ENCODE data around the gene PHETA2. TPM values are rescaled to one million over a fixed set of nuclear protein-coding genes. Genes with fewer than 3 reads are reported as not detected.
"Not testable (repeated sequence)": the region's sequence is repeated elsewhere in the genome, so short reads cannot be mapped to it uniquely, and the experiment has no call there.

The PHETA2 gene
- total RNA-seq, 2 donors from 2014 or later: 12.9 to 13.9 TPM

DNA sequence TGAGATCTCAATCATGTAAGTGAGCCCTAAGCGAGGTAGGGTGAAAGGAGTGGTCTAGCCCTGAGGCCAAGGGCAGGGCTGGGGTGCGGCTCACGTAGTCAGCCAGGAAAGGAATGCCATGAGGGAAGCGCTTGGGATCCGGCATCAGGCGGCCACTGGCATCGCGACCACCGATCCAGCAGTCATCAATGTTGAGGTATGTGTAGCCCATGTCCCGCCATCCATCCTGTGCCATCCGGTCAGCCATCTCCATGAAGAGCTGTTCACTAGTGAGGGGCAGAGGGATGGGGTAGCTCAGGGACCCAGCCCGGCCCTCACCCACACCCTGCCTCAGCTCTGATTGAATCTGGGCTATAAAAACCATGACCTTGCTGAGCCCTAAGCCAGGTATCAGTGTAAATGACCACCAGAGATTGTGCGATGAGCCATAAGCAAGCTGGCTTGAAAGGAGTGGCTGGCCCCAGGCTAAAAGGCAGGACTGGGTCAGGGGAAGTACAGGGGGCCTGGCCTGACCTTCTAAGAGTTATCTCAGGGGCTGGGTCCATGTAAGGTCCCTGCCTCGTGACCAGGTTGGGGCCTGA, 6.3 kb upstream of the PHETA2 start:
- intact Hi-C loops (cut with DNase I, micrococcal nuclease): no loop called here
- DNase-seq: no peak

DNA sequence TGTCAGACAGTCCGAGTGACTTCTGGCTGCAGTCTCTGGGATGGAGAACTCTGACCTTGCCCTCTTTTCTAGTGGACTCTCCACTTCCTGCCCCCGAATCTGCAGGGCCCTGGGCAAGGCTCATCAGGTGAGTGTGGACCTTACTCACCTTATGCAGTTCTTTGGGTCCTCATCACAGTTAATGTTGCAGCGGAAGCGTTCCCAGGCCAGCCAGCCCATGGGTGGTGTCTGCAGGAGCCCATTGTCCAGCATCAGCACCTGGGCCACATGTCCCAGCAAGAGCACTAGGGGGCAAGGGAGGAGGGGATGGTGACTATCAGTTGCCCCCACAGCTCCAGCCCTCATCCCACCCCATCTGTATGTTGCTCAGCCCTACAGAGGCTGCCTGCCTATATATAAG, 5.8 kb upstream of the PHETA2 start:
- no peak for DNase-seq
- ATAC-seq: no peak

More for the DNA sequence above, 6.3 kb upstream of the PHETA2 start:
- no peak for ATAC-seq

DNA sequence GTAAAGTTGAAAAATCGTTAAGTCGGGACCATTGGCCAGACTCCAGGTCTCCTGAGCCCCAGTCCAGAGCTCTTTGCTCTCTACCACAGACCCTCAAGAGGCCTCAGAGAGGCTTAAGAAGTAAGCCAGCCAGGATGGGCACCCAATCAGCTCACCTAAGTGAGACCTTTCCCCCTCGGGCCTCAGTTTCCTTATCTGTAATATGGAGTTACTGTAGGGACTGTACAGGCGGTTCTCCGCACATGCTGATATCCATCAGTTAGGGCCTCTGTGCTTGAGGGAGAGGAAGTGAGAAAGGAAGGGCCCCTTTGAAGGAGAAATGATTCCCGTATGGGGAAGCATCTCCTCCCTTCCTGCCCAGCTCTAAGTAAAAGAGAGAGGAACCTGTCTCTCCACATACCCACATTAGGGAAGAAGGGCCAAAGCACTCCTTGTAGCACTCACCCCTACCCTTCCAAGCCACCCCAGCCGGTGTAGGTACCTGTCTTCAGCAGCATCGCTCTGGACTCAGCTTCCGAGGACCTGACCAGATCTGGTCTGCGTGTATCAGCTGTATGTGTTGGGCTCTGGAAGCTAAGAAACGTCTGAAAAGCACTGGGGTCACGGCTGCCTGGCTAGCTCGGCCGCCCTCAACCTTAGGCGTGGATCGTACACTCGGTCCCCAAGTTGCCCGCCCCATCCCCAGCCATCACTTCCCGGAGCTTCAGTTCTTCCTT, 4.1 kb upstream of the PHETA2 start:
- DNase-seq (no peak), ATAC-seq (no peak)
- intact Hi-C loops (cut with DNase I, micrococcal nuclease): no loop called here

More for the DNA sequence above, 5.8 kb upstream of the PHETA2 start:
- intact Hi-C loops (cut with DNase I, micrococcal nuclease): no loop called here

DNA sequence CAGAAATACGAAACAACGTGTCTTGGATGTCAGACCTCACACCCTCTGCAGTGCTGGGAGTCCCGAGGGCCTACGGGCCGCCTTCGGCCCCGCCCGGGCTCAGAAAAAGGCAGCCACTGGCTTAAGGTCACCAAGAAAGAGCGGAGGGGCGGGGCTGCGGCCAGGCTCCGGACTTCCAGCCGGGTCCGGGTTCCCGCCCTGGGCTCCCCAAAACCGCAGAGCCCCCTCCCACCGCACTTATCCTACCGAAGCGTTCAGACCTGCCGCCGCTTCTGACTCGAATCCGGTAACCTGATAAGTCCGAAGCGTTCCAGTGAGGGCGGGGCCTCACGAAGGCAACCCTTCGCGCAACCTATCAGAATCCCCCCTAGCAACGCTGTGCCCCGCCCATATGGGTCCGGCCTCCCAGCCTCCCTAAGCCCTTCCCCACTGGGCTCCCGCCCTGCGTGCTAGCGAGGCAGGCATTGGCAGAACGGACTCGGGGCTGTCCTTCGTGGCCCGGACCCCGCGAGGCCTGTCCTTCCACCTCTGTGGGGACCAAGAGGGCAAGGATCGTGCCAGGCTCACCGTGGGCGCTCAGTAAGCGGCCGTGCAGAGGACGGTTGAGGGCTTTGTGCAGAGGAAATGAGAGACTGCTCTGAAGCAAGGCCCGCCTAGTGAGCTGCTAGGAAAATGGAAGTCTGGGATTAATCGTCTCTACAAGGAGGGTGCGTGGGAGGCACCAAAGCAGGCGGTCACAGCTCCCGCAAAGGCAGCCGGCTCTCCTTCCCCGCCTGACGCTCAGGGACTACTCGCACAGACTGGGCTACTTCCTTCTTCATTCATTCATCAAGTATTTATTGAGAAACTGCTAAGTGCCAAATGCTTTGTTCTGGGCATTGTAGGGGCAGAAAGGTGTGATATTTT, 3.3 kb upstream of the PHETA2 start, which contains the start of gene NAGA:
NAGA (minus strand) TSS at position 296 of the 906 bp plus-strand sequence. CDS start 515 bp downstream, outside the sequence.
- ATAC-seq (peak; percentile 92), DNase-seq (peak; percentile 97 to 99)
- intact Hi-C loops (cut with DNase I, micrococcal nuclease): no loop called here

DNA sequence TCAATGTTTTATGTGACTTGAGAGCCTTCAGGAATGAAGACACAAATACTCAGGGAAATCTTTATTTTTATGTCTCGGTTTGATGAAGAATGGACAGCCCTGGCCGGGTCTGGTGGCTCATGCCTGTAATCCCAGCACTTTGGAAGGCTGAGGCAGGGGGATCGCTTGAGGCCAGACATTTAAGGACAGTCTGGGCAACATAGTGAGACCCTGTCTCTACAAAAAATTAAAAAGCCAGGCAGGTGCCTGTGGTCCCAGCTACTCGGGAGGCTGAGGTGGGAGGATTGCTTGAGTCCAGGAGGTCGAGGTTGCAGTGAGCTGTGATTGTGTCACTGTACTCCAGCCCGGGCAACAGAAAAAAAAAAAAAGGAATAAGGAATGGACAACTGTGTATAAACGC, 2.5 kb upstream of the PHETA2 start:
- ATAC-seq; intact Hi-C loops (cut with DNase I, micrococcal nuclease); DNase-seq: not testable (repeated sequence)

DNA sequence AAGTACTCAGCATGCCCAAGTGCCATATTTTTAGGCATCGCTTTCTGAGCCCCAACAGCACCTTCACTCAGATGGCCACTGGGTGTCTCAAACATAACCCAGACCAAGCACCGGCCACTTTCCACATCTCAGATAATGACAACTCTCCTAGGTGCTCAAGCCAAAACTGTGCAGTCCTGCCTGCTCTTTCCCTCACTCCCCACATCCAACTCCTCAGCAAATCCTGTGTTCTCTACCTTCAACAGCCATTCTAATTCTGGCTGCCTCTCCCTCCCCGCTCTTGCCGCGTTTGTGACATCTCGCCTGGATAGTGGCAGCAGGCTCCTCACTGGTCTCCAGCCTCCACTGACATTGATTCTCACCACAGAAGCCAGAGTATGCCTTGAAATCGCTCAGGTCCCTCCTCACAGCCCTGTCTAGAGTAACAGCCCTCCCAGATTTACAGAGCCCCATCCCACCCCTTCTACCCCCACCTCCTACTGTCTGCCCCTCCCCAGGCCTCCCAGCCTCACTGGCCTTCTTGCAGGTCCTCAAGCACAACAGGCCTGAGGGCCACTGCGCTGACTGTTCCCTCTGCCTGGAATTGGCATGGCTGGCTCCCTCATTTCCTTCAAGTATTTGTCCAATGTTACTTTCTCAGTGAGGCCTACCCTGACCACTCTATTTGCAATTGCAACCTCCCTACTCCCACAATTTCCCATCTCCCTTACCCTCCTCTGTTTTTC, 1.3 kb upstream of the PHETA2 start:
- ATAC-seq (no peak), DNase-seq (no peak)
- intact Hi-C loops (cut with DNase I, micrococcal nuclease): no loop called here

DNA sequence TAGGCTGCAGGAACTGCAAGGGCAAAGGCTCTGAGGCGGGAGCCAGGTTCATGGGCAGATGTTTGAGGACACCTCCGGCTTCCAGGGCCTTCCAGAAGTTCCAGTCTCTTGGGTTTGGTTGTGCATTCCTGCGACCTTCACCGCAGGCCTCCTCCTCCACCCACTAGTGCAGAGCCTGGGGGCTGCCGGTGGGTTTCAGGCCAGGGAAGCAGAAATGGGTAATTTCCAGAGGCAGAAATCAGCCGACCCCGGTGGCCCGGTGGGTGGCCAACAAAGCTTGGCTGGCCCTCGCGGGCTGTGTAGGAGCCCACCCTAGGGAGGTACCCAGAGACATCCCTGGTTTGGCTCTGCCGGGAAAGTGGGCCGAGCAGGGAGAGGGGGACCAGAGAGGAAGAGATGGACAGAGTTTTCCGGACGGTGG, 417 bp upstream of the PHETA2 start:
- DNase-seq: no peak
- intact Hi-C loops (cut with DNase I, micrococcal nuclease): no loop called here
- no peak for ATAC-seq

DNA sequence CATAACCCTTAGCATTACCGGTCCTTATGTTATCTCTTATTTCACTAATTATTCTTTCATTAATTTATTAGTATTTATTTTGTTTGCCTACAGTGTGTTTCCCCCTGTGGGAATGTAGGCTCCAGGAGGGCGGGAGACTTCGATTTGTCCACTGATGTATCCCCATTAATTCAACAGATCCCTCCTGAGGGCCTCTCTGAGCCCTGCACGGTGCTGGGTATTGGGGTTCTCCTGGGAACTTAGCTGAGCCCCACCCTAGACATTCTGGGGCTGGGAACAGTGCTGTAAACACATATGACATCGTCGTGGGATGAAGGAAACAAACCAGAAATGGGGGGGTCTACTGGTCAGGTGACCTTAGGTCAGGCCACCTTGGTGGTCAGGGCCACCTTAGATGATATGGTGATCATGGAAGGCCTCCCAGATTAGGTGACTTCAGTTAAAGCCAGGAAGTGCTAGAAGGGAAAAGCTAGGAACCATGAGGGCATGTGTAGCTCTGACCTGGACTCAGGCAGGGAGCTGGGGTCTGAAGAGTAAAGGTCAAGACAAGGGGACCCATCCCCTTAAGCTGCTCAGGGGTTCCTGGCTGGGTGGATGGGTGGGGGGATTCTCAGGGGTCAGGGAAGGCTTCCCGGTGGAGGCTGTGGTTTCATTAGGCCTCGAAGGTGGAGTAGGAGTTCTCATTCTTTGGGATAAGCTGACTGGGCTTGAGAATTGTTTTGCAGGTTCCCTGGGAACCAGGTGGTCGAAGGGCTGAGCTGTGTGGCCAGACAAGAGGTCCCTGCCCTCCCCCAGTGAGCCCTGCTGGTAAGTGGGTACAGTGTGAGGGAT, 1.0 kb downstream of the PHETA2 start:
- DNase-seq: no peak

DNA sequence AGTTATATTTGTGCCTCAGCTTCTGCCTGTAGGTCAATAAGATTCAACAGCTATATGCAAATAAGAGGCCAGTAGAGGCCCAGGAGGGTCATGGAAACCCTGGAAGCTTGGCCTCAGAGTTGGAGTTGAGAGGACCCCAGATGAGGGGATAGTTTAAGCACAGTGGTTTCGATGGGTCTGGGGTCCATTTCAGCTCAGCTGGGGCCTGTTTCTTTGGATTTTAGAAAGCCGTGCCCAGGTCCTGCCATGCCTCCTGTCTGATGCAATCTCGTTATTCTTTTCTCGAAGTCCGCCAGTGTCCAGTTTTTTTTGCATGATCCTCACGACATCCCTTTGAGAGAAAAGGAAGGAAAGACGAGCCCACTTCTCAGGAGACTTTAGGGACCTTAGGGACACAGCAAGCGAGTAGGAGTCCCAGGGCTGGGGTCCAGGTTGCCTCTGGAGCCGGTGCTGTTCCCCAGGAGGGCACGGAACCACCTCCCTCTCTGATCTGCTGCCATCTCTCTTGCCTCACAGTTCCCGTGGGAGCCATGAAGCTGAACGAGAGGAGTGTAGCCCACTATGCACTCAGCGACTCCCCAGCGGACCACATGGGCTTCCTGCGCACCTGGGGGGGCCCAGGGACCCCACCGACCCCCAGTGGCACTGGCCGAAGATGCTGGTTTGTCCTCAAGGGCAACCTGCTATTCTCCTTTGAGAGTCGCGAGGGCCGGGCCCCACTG, 2.9 kb downstream of the PHETA2 start:
- ATAC-seq (no peak), DNase-seq (no peak)
- intact Hi-C loops (cut with DNase I, micrococcal nuclease): no loop called here

More for the DNA sequence above, 1.0 kb downstream of the PHETA2 start:
- intact Hi-C loops (cut with DNase I, micrococcal nuclease): no loop called here
- ATAC-seq: no peak

DNA sequence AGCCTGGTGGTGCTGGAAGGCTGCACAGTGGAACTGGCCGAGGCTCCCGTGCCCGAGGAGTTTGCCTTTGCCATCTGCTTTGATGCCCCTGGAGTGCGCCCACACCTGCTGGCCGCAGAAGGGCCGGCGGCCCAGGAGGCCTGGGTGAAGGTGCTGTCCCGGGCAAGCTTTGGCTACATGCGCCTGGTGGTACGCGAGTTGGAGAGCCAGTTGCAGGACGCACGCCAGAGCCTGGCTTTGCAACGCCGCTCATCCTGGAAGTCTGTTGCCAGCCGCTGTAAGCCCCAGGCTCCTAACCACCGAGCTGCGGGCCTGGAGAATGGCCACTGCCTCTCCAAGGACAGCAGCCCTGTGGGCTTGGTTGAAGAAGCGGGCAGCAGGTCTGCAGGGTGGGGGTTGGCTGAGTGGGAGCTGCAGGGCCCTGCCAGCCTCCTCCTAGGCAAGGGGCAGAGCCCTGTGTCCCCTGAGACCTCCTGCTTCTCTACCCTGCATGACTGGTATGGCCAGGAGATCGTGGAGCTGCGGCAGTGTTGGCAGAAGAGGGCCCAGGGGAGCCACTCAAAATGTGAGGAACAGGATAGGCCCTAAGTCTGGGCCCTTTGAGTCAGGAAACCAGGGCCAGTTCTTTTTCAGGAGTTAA, 3.6 kb downstream of the PHETA2 start:
- intact Hi-C loops (cut with DNase I, micrococcal nuclease): no loop called here
- DNase-seq (no peak), ATAC-seq (no peak)

DNA sequence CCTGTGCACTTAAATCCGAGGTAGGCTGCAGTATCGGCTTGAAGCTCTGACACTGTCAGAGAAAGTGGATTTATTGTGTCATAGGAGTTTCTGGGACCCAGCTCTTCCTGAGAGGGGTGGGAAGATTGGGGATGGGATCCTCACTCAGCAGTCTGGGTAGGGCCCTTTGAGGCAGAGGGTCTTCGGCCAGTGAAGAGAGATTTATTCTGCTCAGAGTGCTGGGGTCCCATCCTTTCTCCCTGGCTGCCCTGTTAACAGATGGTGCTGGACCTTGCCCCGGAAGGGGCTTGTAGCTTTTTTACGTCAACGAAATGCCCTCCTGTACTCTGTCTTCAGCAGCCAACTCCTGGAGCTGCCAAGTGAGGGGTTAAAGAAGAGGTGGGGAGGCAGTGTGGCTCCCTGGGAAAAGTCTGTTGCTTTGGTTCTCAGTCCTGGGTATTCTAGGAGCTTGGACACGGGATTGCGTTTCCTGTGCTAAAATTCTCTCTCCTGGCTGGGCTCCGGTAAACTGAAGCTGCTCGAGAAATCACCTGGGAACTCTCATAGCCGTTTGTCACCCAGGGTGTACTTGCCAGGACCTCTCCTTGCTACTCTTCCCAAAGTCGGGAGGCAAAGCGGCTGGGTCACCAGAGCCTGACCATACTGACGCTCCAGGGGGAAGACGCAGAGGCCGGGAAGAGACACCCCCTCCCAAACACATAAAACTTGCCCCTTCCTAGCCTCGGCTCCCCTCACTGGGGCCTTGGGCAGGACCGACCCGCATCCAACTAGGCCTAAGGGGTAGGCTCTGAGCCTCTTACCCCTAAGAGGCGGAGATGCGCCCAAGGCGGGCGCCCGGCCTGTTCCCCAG, 4.6 kb downstream of the PHETA2 start:
- ATAC-seq (peak; percentile 7), DNase-seq (peak in 1 of 2 donors; percentile 50)
- intact Hi-C loops (cut with DNase I, micrococcal nuclease): no loop called here

DNA sequence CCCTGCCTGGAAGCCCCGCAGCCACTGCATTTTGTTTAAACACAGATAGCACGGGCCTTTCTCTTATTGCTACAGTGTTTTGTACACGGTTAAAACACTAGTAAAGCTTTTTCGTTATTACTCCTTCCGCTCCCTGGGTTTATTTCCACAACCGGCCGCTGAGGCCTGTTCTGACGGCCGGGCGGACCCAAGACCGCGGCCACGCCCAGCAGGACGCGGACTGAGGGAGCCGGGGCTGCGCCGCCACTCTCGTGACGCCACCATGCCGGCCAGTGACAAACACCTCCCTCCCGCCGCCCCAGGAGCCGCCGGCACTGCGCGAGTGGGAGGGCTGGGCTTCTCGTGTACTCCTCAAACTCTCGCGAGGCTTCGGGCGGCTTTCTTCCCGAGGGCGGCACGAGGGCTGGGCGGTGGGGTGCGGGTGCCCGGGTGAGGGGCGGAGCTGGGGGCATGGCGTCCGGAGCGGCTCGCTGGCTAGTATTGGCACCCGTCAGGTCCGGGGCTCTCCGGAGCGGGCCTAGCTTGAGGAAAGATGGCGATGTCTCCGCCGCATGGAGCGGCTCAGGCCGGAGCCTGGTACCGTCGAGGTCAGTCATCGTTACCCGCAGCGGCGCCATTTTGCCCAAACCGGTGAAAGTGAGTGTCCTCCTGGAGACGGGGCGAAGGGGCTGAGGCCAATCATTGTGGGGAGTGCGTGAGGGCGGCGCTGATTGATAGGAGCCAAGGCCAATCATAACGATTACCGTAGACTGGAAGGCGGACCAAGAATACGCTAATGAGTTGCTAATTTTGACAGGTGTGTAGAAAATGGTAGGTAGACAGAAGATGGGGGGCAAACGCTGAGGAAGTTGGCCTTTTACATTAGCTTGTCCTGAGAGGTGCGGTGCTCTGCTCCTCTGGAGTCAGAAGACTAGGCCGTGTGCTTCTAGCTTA, 5.5 kb downstream of the PHETA2 start, which contains the start of gene SMDT1:
SMDT1 (plus strand) TSS at position 382 of the 933 bp plus-strand sequence; CDS start at position 451, 69 bp downstream.
- peak; percentile 99 for DNase-seq
- intact Hi-C loops (cut with DNase I, micrococcal nuclease): no loop called here
- peak; percentile 85 for ATAC-seq

DNA sequence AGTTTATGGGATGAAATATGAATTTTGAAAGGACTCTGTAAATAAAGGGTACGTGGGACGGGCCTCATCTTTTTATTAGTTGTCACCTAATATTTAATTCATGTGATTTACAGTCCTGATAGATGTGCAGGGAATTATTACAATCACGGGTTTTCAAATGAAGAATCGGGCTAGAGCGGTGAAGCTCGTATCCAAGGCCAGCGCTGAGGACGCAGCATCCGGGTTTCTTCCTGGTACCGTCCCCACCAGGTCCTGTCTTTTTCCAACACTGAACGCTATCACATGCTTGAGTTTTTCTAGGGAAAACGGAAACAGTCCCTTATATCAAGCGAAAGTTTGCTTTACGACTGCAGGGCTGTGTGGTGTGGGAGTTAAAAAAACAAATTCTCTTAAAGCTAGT, 6.2 kb downstream of the PHETA2 start:
- peak; percentile 29 for ATAC-seq
- DNase-seq: peak in 1 of 2 donors; percentile 60
- intact Hi-C loops (cut with DNase I, micrococcal nuclease): no loop called here

DNA sequence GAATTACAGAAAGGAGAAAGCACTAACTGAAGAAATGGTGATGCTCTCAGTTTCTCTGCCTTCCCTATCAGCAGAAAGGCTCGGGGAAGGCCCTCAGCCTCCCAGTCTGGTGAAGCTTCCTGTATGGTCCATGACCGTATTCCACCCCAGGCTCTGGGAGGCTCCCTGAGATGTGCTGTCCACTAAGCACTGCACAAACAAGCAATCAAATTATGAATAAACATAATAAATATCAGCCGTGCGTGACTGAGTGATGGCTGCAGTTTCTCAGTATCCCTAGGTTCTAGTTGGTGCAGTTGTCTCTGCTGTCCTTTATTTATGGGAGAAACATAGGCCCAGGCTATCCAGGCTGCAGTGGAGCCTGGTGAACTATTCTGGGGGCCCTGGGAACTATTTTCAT, 9.1 kb downstream of the PHETA2 start:
- intact Hi-C loops (cut with DNase I, micrococcal nuclease): no loop called here
- no peak for DNase-seq
- no peak for ATAC-seq

DNA sequence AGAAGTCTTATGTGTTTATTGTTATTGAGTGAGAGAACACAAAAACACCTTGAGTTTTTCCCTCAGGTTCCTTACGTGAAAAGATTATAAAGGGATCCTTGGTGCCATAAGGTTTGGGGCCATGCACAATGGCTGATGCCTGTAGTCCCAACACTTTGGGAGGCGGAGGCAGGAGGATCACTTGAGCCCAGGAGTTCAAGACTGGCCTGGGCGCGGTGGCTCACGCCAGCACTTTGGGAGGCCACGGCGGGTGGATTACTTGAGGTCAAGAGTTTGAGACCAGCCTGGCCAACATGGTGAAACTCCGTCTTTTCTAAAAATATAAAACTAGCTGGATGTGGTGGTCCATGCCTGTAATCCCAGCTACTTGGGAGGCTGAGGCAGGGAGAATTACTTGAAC, 10.8 kb downstream of the PHETA2 start:
- ATAC-seq (no peak), DNase-seq (no peak)
- intact Hi-C loops (cut with DNase I, micrococcal nuclease): no loop called here

All from left colon (tissue), 2 donors.